ENCODE measurements around the gene BTBD19. TPM values are rescaled to one million over a fixed set of nuclear protein-coding genes. Genes with fewer than 3 reads are reported as not detected.

Gene BTBD19
- total and polyA plus RNA-seq, 2 of the 8 experiments (the other 6 are each of a cell fraction or from before 2014, with no cell fraction given), result 1.1 TPM

- peak overlapping the region; percentile 23 for H2BK120ac ChIP-seq (replicated peaks; ENCODE audit: low read depth, low read length)
- peaks cover 0 to 5% (median 0%) of the 10 kb centered on the region in 4 experiments; a peak in 2 of 7 replicates for H3K27me3 ChIP-seq (replicated peaks in 1 of 4; ENCODE audit: control insufficient read depth in 3 of 4, extremely low read depth in 1 of 4, insufficient read depth in 3 of 4, low read length in 3 of 4)
- H3K9ac ChIP-seq (replicated peaks in 1 of 4; ENCODE audit: extremely low read depth in 1 of 4, low read depth in 3 of 4, low read length in 3 of 4), result no peak overlapping the region
- no peak overlapping the region for H3K4me2 ChIP-seq (ENCODE audit: insufficient read depth in 1 of 2, low read depth in 2 of 2, low read length in 2 of 2)
- no peak overlapping the region for H3K56ac ChIP-seq (replicated peaks; ENCODE audit: insufficient read length, low read depth, low read length)
- H4K8ac ChIP-seq (ENCODE audit: extremely low read depth, insufficient read depth, low read length), result peak overlapping the region; percentile 72
- peaks cover 7% of the 10 kb centered on the region; the same call in 1 of the 2 replicates for H3K23me2 ChIP-seq (ENCODE audit: low read depth, low read length)
- H3K36me3 ChIP-seq (ENCODE audit: control insufficient read depth in 2 of 4, insufficient read depth in 4 of 4, low read length in 3 of 4), result peaks cover 0 to 11% (median 5%) of the 10 kb centered on the region in 4 experiments; a peak in 4 of 8 replicates
- no peak overlapping the region for H3K4me3 ChIP-seq (ENCODE audit: extremely low read depth in 1 of 4, insufficient read depth in 2 of 4, low read depth in 3 of 4, low read length in 4 of 4)
- peaks cover 0 to 10% of the 10 kb centered on the region in 2 experiments for H4K20me1 ChIP-seq (replicated peaks in 1 of 2; ENCODE audit: control insufficient read depth in 1 of 2, insufficient read depth in 2 of 2, low read length in 2 of 2)
- peak overlapping the region; percentile 82 for H2BK15ac ChIP-seq (ENCODE audit: low read length)
- CTCF ChIA-PET (ENCODE audit: partially characterized antibody), result interaction anchor here (0.9 to 5.4 kb wide), 10 partner anchors 10 to 69 kb away, joined by 3 to 33 read pairs (median 5); partner anchors contain the start of genes BEST4 and BTBD19
- 0 out of 2 replicates have a peak overlapping the region, but pooled peaks have one; percentile 28 for H3K18ac ChIP-seq (ENCODE audit: extremely low read depth, low read length)
- H2BK12ac ChIP-seq (ENCODE audit: low read depth, low read length), result peak overlapping the region; percentile 51; the same call in 1 of the 2 replicates
- H3K27ac ChIP-seq (ENCODE audit: low read depth, low read length), result no peak overlapping the region; the same call in 1 of the 2 replicates
- FAIRE-seq, result no peak
- H3K4me1 ChIP-seq (replicated peaks in 1 of 4; ENCODE audit: control insufficient read depth in 3 of 4, insufficient read depth in 4 of 4, low read length in 3 of 4), result peaks cover 0 to 5% (median 2%) of the 10 kb centered on the region in 4 experiments; a peak in 3 of 7 replicates
- H2AFZ ChIP-seq (ENCODE audit: low read length), result no peak overlapping the region
- no peak overlapping the region for H3K14ac ChIP-seq (ENCODE audit: insufficient read length)
- H3K79me2 ChIP-seq (ENCODE audit: control insufficient read depth in 1 of 2, insufficient read depth in 2 of 2, low read length in 2 of 2), result no peaks in the 10 kb centered on the region
- 91% methylated on average over 10 of the region's 10 CpGs; no CpG with 5 or more reads in 1 of the 2 experiments for WGBS, 2 experiments (ENCODE audit: extremely low coverage in 1 of 2, insufficient coverage in 1 of 2, insufficient read length in 1 of 2, insufficient replicate concordance in 2 of 2, low coverage in 1 of 2, low lambda C conversion rate in 2 of 2, missing lambda C conversion rate in 1 of 2)
- H3K4ac ChIP-seq (replicated peaks; ENCODE audit: insufficient read length, low read depth, low read length), result peak overlapping the region; percentile 83
- H4K5ac ChIP-seq (ENCODE audit: insufficient read length, low read depth, low read length), result no peak overlapping the region
- no peak overlapping the region for H2AK5ac ChIP-seq (ENCODE audit: low read depth, low read length)
- H3K9me3 ChIP-seq (ENCODE audit: insufficient read depth in 2 of 2, low read depth in 1 of 2, low read length in 1 of 2), result no peaks in the 10 kb centered on the region
- no peaks in the 10 kb centered on the region for H3K79me1 ChIP-seq (ENCODE audit: low read depth, low read length)
- no peak overlapping the region for H2BK5ac ChIP-seq (ENCODE audit: low read depth, low read length)
- POLR2A ChIA-PET (ENCODE audit: partially characterized antibody), result interaction anchor here (0.8 to 19.2 kb wide), 8 partner anchors 8 to 77 kb away, joined by 3 to 547 read pairs (median 6); partner anchors contain the start of genes BEST4, BTBD19, DYNLT4 and RNU5D-1
- TF ChIP-seq GABPA (IDR thresholded peaks at IDR 0.05; ENCODE audit: borderline replicate concordance, insufficient read depth, low read length) (no peak), SP2 (IDR thresholded peaks at IDR 0.05; ENCODE audit: low read length) (no peak), KDM5A (IDR thresholded peaks at IDR 0.05; ENCODE audit: low read length) (no peak), POLR2AphosphoS5 (IDR thresholded peaks at IDR 0.05; ENCODE audit: low read depth, low read length) (no peak), CHD1 (IDR thresholded peaks at IDR 0.05; ENCODE audit: low read depth, low read length) (no peak)
- peak overlapping the region; percentile 4; the same call in 1 of the 2 replicates for H2BK20ac ChIP-seq (ENCODE audit: low read length)
- H4K91ac ChIP-seq (replicated peaks; ENCODE audit: insufficient read length, low read length), result peak overlapping the region; percentile 29
- no peak overlapping the region for H3K23ac ChIP-seq (ENCODE audit: insufficient read length)
- DNase-seq (ENCODE audit: low read depth in 1 of 2, low spot score in 2 of 2), result no peak
Observed at GRCh38 chr1:44798481-44799365, 9.6 kb upstream of the BTBD19 start.

All from H1 (cell line).